Measurements from ENCODE around the gene FGF3.

Gene FGF3

DNA sequence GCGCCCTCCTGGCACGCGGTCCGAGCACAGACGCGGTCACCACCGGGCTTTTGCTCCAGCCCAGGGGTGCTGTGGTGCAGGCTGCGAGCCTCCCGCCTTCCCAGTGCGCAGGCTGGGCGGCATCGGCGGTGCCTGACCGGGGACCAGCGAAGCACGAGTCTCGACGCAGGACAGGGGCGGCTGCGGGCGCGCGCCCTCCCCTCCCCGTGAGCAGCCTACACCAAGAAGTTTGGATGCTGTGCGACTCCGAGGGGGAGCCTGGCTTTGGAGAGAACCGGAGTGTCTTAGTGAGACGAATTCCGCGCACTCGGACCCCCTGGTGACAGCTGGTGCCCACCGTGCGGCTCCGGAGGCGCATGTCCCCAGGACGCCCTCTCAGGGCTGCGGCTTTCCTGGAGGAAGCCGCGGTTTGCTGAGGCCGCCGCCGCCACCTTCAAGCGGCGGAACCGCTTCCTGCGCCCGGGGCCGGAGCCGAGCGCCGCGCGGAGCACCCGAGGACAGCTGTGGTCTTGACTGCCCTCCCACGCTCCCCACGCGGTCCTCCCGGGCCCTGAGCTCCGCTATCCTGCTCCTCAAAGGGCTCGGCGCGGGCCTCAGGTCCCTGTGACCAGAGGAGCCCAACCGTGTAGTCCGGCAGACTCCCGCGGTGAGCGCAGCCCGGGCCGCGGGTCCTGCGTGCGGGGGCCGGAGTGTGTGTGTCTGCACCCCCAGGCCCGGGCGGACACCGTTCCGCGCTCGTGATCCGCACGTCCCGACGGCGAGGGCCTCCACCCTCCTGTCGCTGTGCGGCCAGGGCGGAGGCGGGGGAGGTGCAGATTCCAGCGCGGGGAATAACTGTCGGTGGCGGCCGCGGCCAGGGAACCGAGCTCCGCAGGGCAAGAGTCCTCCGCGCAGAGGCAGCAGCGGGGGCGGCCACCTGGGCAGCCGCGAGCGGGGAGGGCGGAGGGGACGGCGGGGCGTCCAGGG, 1.7 kb downstream of the FGF3 start:
- H3K4me3 ChIP-seq (ENCODE audit: low read depth, low read length) = no peak overlapping the region
- no peak for DNase-seq (ENCODE audit: low read depth)
- TF ChIP-seq CTCF (IDR thresholded peaks at IDR 0.05; ENCODE audit: low read depth, low read length, missing control alignments) = no peak

GRCh38 chr11:69816671-69817070, 2.5 kb downstream of the FGF3 start:
- DNase-seq (ENCODE audit: low read depth) = no peak
- no peak overlapping the region for H3K4me3 ChIP-seq (ENCODE audit: low read depth, low read length)
- no peak for TF ChIP-seq CTCF (IDR thresholded peaks at IDR 0.05; ENCODE audit: low read depth, low read length, missing control alignments)

- DNase-seq (ENCODE audit: low read depth) = no peak
- no peak for TF ChIP-seq CTCF (IDR thresholded peaks at IDR 0.05; ENCODE audit: low read depth, low read length, missing control alignments)
- H3K4me3 ChIP-seq (ENCODE audit: low read depth, low read length) = no peak overlapping the region
Observed at GRCh38 chr11:69815973-69816372, 3.2 kb downstream of the FGF3 start.

GRCh38 chr11:69814902-69815301, 4.3 kb downstream of the FGF3 start:
- no peak for DNase-seq (ENCODE audit: low read depth)

GRCh38 chr11:69814411-69814810, 4.8 kb downstream of the FGF3 start:
- no peak overlapping the region for H3K4me3 ChIP-seq (ENCODE audit: low read depth, low read length)

More at GRCh38 chr11:69814902-69815301, 4.3 kb downstream of the FGF3 start:
- TF ChIP-seq CTCF (IDR thresholded peaks at IDR 0.05; ENCODE audit: low read depth, low read length, missing control alignments) = no peak
- no peak overlapping the region for H3K4me3 ChIP-seq (ENCODE audit: low read depth, low read length)

GRCh38 chr11:69813839-69814238, 5.4 kb downstream of the FGF3 start:
- no peak for TF ChIP-seq CTCF (IDR thresholded peaks at IDR 0.05; ENCODE audit: low read depth, low read length, missing control alignments)
- H3K4me3 ChIP-seq (ENCODE audit: low read depth, low read length) = no peak overlapping the region

More at GRCh38 chr11:69814411-69814810, 4.8 kb downstream of the FGF3 start:
- no peak for TF ChIP-seq CTCF (IDR thresholded peaks at IDR 0.05; ENCODE audit: low read depth, low read length, missing control alignments)
- DNase-seq (ENCODE audit: low read depth) = no peak

More at GRCh38 chr11:69813839-69814238, 5.4 kb downstream of the FGF3 start:
- no peak for DNase-seq (ENCODE audit: low read depth)
